GM04503 (cell line): ENCODE results near the gene ADGRG4.
A peak's percentile ranks its signal among the peaks of the same experiment; 100 is the strongest.
"Not testable (repeated sequence)": the region's sequence is repeated elsewhere in the genome, so short reads cannot be mapped to it uniquely, and the experiment has no call there.

Experiments
- DNase-seq: peaks from one replicate; pipeline ENCODE4 v3.0.0-alpha.2; 2012; ENCODE audit warnings: low read depth

ADGRG4 gene

GRCh38 chrX:136300721-136301120, at the start of gene ADGRG4:
TSS of gene ADGRG4 (plus strand) at chrX:136300963. CDS start at chrX:136308778, 7,815 bp downstream.
- not testable (repeated sequence) for DNase-seq

GRCh38 chrX:136251041-136251991, 49.4 kb upstream of the ADGRG4 start, which contains the start of gene MAP7D3:
TSS of gene MAP7D3 (minus strand) at chrX:136251400. CDS start at chrX:136251358, 42 bp downstream.
- no peak for DNase-seq

- no peak for DNase-seq
These were observed 45.2 kb upstream of the ADGRG4 start for GRCh38 chrX:136255541-136255940.

- no peak for DNase-seq
These were observed 44.7 kb upstream of the ADGRG4 start for GRCh38 chrX:136256026-136256425.

- no peak for DNase-seq
These were observed 41.8 kb upstream of the ADGRG4 start for GRCh38 chrX:136258951-136259350.

GRCh38 chrX:136259543-136259942, 41.2 kb upstream of the ADGRG4 start:
- no peak for DNase-seq

- peak; percentile 51 for DNase-seq
These were observed 40.0 kb upstream of the ADGRG4 start for GRCh38 chrX:136260776-136261175.

- no peak for DNase-seq
These were observed 39.4 kb upstream of the ADGRG4 start for GRCh38 chrX:136261321-136261720.

GRCh38 chrX:136262243-136262642, 38.5 kb upstream of the ADGRG4 start:
- no peak for DNase-seq

- no peak for DNase-seq
These were observed 37.9 kb upstream of the ADGRG4 start for GRCh38 chrX:136262812-136263315.

GRCh38 chrX:136266828-136267227, 33.9 kb upstream of the ADGRG4 start:
- DNase-seq, result no peak

- DNase-seq, result no peak
These were observed 32.4 kb upstream of the ADGRG4 start for GRCh38 chrX:136268051-136269048.

- no peak for DNase-seq
These were observed 30.8 kb upstream of the ADGRG4 start for GRCh38 chrX:136269921-136270320.

GRCh38 chrX:136271300-136271699, 29.5 kb upstream of the ADGRG4 start:
- DNase-seq, result no peak

GRCh38 chrX:136272325-136272724, 28.4 kb upstream of the ADGRG4 start:
- DNase-seq, result no peak

GRCh38 chrX:136273986-136274385, 26.8 kb upstream of the ADGRG4 start:
- no peak for DNase-seq

- DNase-seq, result no peak
These were observed 25.2 kb upstream of the ADGRG4 start for GRCh38 chrX:136275553-136275952.

GRCh38 chrX:136286375-136286774, 14.4 kb upstream of the ADGRG4 start:
- not testable (repeated sequence) for DNase-seq

GRCh38 chrX:136291824-136292223, 8.9 kb upstream of the ADGRG4 start:
- no peak for DNase-seq

GRCh38 chrX:136292656-136293055, 8.1 kb upstream of the ADGRG4 start:
- DNase-seq, result no peak

GRCh38 chrX:136295380-136295779, 5.4 kb upstream of the ADGRG4 start:
- no peak for DNase-seq

- DNase-seq, result no peak
These were observed 2.3 kb downstream of the ADGRG4 start for GRCh38 chrX:136303041-136303440.
